ENCODE data around the gene KLRF1. TPM values are rescaled to one million over a fixed set of nuclear protein-coding genes. Genes with fewer than 3 reads are reported as not detected.

KLRF1 gene
- total and polyA plus RNA-seq, 2 experiments from 2014 or later, result not detected

- Histone ChIP-seq H3K9me3 (ENCODE audit: low read depth) (peaks cover 4% of the 10 kb centered on the region), H3K9me2 (replicated peaks; ENCODE audit: insufficient read depth) (no peaks in the 10 kb centered on the region), H3K27ac (no peak overlapping the region), H3K27me3 (no peaks in the 10 kb centered on the region), H3K79me2 (no peaks in the 10 kb centered on the region), H2AFZ (no peak overlapping the region), H3K4me2 (no peak overlapping the region), H3K4me3 (no peak overlapping the region), H4K20me1 (ENCODE audit: insufficient read depth, poor library complexity, severe bottlenecking) (no peaks in the 10 kb centered on the region), H3K4me1 (ENCODE audit: insufficient read depth) (no peaks in the 10 kb centered on the region), H3K36me3 (replicated peaks; ENCODE audit: insufficient read depth, low read depth) (no peaks in the 10 kb centered on the region)
- no peak for DNase-seq (ENCODE audit: low spot score)
- TF ChIP-seq EZH2 (IDR thresholded peaks at IDR 0.05; ENCODE audit: borderline replicate concordance) (no peak), EZH2phosphoT487 (IDR thresholded peaks at IDR 0.05; ENCODE audit: low read depth, severe bottlenecking, unreplicated experiment) (no peak), CTCF (IDR thresholded peaks at IDR 0.05; ENCODE audit: poor library complexity) (no peak)
- WGBS (ENCODE audit: low lambda C conversion rate, missing lambda C conversion rate), result 73% methylated on average over 6 of the region's 6 CpGs
Measured at GRCh38 chr12:9786726-9787717, 40.3 kb upstream of the KLRF1 start.

GRCh38 chr12:9792185-9792900, 34.9 kb upstream of the KLRF1 start:
- Histone ChIP-seq H3K36me3 (replicated peaks; ENCODE audit: insufficient read depth, low read depth) (no peaks in the 10 kb centered on the region), H3K4me1 (ENCODE audit: insufficient read depth) (no peaks in the 10 kb centered on the region), H3K4me3 (no peak overlapping the region), H3K27me3 (no peaks in the 10 kb centered on the region), H3K4me2 (no peak overlapping the region), H2AFZ (no peak overlapping the region), H3K79me2 (no peaks in the 10 kb centered on the region), H3K9me3 (ENCODE audit: low read depth) (peaks cover 4% of the 10 kb centered on the region), H4K20me1 (ENCODE audit: insufficient read depth, poor library complexity, severe bottlenecking) (no peaks in the 10 kb centered on the region), H3K27ac (no peak overlapping the region), H3K9me2 (replicated peaks; ENCODE audit: insufficient read depth) (no peaks in the 10 kb centered on the region)
- WGBS (ENCODE audit: low lambda C conversion rate, missing lambda C conversion rate), result 55% methylated on average over 2 of the region's 2 CpGs
- TF ChIP-seq CTCF (IDR thresholded peaks at IDR 0.05; ENCODE audit: poor library complexity), result no peak
- no peak for TF ChIP-seq EZH2 (IDR thresholded peaks at IDR 0.05; ENCODE audit: borderline replicate concordance)
- no peak for TF ChIP-seq EZH2phosphoT487 (IDR thresholded peaks at IDR 0.05; ENCODE audit: low read depth, severe bottlenecking, unreplicated experiment)
- no peak for DNase-seq (ENCODE audit: low spot score)

GRCh38 chr12:9792961-9793617, 34.2 kb upstream of the KLRF1 start:
- Histone ChIP-seq H3K4me1 (ENCODE audit: insufficient read depth) (no peaks in the 10 kb centered on the region), H3K36me3 (replicated peaks; ENCODE audit: insufficient read depth, low read depth) (no peaks in the 10 kb centered on the region), H3K4me2 (no peak overlapping the region), H3K27me3 (no peaks in the 10 kb centered on the region), H2AFZ (no peak overlapping the region), H3K27ac (no peak overlapping the region), H3K9me3 (ENCODE audit: low read depth) (peaks cover 4% of the 10 kb centered on the region), H3K79me2 (no peaks in the 10 kb centered on the region), H3K9me2 (replicated peaks; ENCODE audit: insufficient read depth) (no peaks in the 10 kb centered on the region), H4K20me1 (ENCODE audit: insufficient read depth, poor library complexity, severe bottlenecking) (no peaks in the 10 kb centered on the region), H3K4me3 (no peak overlapping the region)
- TF ChIP-seq EZH2 (IDR thresholded peaks at IDR 0.05; ENCODE audit: borderline replicate concordance), result no peak
- no peak for TF ChIP-seq EZH2phosphoT487 (IDR thresholded peaks at IDR 0.05; ENCODE audit: low read depth, severe bottlenecking, unreplicated experiment)
- no peak for TF ChIP-seq CTCF (IDR thresholded peaks at IDR 0.05; ENCODE audit: poor library complexity)
- DNase-seq (ENCODE audit: low spot score), result no peak
- 72% methylated on average over 2 of the region's 2 CpGs for WGBS (ENCODE audit: low lambda C conversion rate, missing lambda C conversion rate)
